Type B pancreatic cell (in vitro differentiated cells): ENCODE data around the gene KCTD2. TPM values are rescaled to one million over a fixed set of nuclear protein-coding genes. Genes with fewer than 3 reads are reported as not detected.
A peak's percentile ranks its signal among the peaks of the same experiment; 100 is the strongest.

Source experiments
- DNase-seq: peaks from one replicate; pipeline ENCODE4 v3.0.0; 2021; ENCODE audit warnings: mixed read lengths; ENCODE audit not compliant: unreplicated experiment; ENCODE audit errors: extremely low spot score
- H3K27ac Mint-ChIP-seq: 2 replicates; pipeline ENCODE4 v1.8.0; 2021; ENCODE audit warnings: mild to moderate bottlenecking, mixed read lengths
- H3K27me3 Mint-ChIP-seq: 2 replicates; pipeline ENCODE4 v1.8.0; 2021; ENCODE audit warnings: mixed read lengths
- H3K36me3 Mint-ChIP-seq: 2 replicates; pipeline ENCODE4 v1.8.0; 2021; ENCODE audit warnings: mixed read lengths
- H3K4me1 Mint-ChIP-seq: one replicate; pipeline ENCODE4 v1.8.0; 2021; ENCODE audit warnings: mixed read lengths; ENCODE audit not compliant: unreplicated experiment
- H3K4me3 Mint-ChIP-seq: 2 replicates; pipeline ENCODE4 v1.8.0; 2021; ENCODE audit warnings: mild to moderate bottlenecking, mixed read lengths
- H3K9me3 Mint-ChIP-seq: 2 replicates; pipeline ENCODE4 v1.8.0; 2021; ENCODE audit warnings: mixed read lengths
- total RNA-seq: library from RNA; stranded (reverse); gene quantifications from 2 replicates; pipeline ENCODE4 v1.2.1, GENCODE V29; 2021; ENCODE audit warnings: low replicate concordance
- TF ChIP-seq, protein P1 (sequence below): fragments of 200-600 bp; sonication (generic); conservative IDR thresholded peaks from 2 replicates; pipeline ENCODE4 v1.5.0; 2021; ENCODE audit warnings: antibody characterized with exemption, mild to moderate bottlenecking

KCTD2 gene
- total RNA-seq, 1 donor from 2014 or later, result 26.1 TPM

DNA sequence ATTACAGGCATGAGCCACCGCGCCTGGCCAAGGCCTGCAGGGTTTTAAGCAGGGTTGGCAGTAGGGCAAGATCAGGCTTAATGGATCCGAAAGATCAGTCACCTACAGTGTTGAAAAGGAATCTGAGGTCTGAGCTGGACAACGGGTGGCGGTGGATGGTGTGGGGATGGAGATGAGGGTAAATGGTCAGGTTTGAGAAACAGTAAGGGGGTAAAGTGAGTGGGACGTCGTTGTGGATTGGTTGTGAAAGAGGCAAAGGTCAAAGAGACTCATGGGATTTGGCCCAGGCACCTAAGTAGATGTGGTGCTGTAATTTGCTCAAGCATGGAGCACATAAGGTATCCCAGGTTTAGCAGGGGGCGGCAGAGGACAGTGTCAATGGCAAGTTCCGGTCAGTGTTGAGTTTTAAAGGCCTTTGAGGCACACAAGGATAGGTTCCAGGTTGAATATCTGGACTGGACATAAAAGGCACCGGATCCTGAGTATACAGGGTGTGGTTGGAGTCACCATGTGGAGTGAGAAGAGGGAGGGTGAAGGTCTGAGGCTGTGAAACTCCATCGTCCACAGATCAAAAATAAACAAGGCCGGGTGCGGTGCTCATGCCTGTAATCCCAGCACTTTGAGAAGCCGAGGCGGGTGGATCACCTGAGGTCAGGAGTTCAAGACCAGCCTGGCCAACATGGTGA lies 39.6 kb downstream of the KCTD2 start:
- H3K27me3 Mint-ChIP-seq, result no peaks in the 10 kb centered on the region
- H3K9me3 Mint-ChIP-seq, result no peaks in the 10 kb centered on the region
- DNase-seq, result no peak
- TF ChIP-seq, protein P1, sequence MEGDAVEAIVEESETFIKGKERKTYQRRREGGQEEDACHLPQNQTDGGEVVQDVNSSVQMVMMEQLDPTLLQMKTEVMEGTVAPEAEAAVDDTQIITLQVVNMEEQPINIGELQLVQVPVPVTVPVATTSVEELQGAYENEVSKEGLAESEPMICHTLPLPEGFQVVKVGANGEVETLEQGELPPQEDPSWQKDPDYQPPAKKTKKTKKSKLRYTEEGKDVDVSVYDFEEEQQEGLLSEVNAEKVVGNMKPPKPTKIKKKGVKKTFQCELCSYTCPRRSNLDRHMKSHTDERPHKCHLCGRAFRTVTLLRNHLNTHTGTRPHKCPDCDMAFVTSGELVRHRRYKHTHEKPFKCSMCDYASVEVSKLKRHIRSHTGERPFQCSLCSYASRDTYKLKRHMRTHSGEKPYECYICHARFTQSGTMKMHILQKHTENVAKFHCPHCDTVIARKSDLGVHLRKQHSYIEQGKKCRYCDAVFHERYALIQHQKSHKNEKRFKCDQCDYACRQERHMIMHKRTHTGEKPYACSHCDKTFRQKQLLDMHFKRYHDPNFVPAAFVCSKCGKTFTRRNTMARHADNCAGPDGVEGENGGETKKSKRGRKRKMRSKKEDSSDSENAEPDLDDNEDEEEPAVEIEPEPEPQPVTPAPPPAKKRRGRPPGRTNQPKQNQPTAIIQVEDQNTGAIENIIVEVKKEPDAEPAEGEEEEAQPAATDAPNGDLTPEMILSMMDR, result no peak
- peak overlapping the region; percentile 87 for H3K27ac Mint-ChIP-seq
- peak overlapping the region; percentile 84 for H3K4me3 Mint-ChIP-seq
- H3K4me1 Mint-ChIP-seq, result peaks cover 46% of the 10 kb centered on the region
- no peaks in the 10 kb centered on the region for H3K36me3 Mint-ChIP-seq

DNA sequence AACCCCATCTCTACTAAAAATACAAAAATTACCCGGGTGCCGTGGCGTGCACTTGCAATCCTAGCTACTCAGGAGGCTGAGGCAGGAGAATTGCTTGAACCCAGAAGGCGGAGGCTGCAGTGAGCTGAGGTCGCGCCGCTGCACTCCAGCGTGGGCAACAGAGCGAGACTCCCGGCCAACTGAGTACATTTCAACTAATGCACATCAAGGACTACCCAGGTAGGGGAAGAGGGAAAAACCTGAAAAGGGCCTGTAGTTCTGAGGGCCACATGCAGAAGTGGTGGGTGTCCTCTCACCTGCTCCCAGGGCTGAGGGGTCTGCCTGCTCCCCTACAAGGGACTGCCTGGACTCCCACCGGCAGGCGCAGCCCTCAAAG lies 40.1 kb downstream of the KCTD2 start:
- Mint-ChIP-seq H3K36me3 (no peaks in the 10 kb centered on the region), H3K27ac (peak overlapping the region; percentile 87), H3K4me3 (peak overlapping the region; percentile 84), H3K9me3 (no peaks in the 10 kb centered on the region), H3K27me3 (no peaks in the 10 kb centered on the region), H3K4me1 (peaks cover 52% of the 10 kb centered on the region)
- no peak for DNase-seq
- TF ChIP-seq, protein P1, result no peak

DNA sequence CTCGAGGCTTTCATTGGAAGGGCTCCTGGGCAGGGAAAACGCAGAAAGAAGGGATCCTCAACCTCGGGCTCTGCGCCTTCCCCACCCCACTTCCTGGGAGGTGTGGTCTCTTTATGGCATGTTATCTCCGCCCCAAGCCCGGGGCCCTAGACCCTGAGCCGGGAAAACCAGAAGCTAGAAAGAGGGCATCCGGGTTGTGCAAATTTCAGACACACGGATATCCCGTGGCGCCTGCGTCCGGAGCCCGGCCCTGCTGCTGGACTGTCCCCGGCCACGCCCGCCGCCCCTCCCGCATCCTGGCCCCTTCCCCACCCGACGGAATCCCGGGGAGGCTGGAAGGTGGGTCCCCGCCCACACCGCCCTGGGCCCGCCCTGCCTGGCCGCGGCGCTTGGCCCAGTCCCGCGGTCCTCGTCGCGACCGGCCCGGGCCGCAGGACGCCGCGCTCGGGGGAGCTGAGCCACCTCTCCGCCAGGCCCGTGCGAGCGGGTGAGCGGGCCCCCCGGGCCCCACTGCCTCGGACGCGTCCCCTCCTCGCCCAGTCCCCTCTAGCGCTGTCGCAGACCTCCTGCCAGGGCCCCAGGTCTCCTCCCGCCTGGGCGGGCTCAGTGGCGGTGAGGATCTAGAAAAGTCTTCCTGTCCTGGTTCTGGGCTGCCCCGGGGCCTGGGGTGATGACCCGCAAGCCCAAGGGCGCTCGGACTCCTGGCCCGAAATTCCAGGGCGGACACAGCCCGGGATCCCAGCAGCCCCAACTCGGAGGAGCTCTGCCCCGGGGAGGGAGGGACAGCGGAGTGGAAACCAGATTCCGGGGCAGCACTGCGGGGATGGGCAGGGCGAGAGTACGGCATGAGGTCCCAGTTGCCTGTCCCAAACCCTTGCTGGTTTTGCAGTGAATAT lies 40.8 kb downstream of the KCTD2 start, which contains the start of gene SLC16A5:
Gene SLC16A5 (plus strand): TSS at position 397 of the 896 bp plus-strand sequence. CDS start 5,683 bp downstream, outside the sequence.
- Mint-ChIP-seq H3K4me3 (peak within 1 kb of the TSS; percentile 84), H3K27me3 (no peaks in the 10 kb centered on the region), H3K9me3 (no peaks in the 10 kb centered on the region), H3K36me3 (no peaks in the 10 kb centered on the region), H3K4me1 (peaks cover 53% of the 10 kb centered on the region), H3K27ac (peak within 1 kb of the TSS; percentile 87)
- peak; percentile 85 for DNase-seq
- TF ChIP-seq, protein P1, result no peak

DNA sequence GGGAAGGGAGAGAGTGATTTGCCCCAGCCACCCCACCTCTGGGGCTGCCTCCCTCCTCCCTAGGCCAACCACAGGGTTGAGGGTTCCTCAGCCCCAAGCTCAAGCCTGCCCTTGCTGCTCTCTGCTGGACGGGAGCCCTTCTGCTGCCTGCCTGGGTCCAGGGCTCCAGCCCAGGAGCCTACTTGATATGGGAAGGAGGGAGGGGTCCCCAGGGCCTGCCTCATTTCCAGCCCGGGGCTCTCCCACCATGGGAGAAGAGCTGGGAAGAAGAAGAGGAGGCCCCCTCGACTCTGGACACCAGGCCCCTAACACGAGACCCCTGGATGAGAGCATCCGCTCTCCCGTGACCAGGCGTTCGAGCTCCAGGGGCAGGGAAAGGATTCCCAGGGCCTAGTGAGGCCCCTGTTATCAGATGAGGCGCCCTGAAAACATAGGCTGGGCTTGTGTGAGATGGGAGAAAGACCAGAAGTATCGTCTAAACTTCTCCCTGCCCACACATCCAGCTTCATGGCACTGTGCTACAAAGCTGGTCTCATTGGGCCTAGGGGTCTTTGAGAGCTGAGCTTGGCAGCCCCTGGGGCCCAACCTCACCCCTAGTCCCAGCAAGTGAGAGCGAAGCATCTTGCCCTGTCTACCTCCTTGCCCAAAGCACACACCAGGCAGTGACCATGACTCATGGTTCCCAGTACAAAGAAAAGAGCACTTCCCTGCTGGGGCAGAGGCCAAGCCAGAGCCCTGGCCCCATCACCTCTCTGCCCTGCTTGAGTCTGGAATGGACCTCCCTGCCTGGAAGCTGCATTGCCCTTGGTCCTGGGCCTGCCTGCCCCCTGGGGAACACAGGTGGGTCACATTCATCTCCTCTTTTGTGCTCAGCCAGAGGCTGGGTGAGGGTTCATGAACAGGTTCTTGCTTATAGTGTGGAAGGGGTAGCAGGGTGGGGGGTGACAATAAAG lies 41.7 kb downstream of the KCTD2 start:
- Mint-ChIP-seq H3K27me3 (no peaks in the 10 kb centered on the region), H3K9me3 (no peaks in the 10 kb centered on the region), H3K4me1 (peaks cover 51% of the 10 kb centered on the region), H3K27ac (peak overlapping the region; percentile 87), H3K4me3 (peak overlapping the region; percentile 82), H3K36me3 (no peaks in the 10 kb centered on the region)
- no peak for DNase-seq
- TF ChIP-seq, protein P1, result no peak
